ENCODE results near the gene MYLIP.

Gene MYLIP

GRCh38 chr6:16108419-16108818 lies 20.5 kb upstream of the MYLIP start:
- no peaks in the 10 kb centered on the region for H3K36me3 ChIP-seq (ENCODE audit: insufficient read depth, low read length)
- H3K4me1 ChIP-seq (ENCODE audit: insufficient read depth, low read length, poor library complexity, severe bottlenecking): peaks cover 5% of the 10 kb centered on the region
- no peak for TF ChIP-seq EZH2phosphoT487 (IDR thresholded peaks at IDR 0.05; ENCODE audit: borderline replicate concordance)
- no peak for TF ChIP-seq CTCF (conservative IDR thresholded peaks at IDR 0.05; ENCODE audit: low read length)
- H3K4me2 ChIP-seq (ENCODE audit: low read depth, low read length, poor library complexity, severe bottlenecking): no peak overlapping the region
- no peaks in the 10 kb centered on the region for H3K79me2 ChIP-seq (ENCODE audit: insufficient read depth, low read length)
- no peaks in the 10 kb centered on the region for H3F3A ChIP-seq (ENCODE audit: low read depth)
- H3K9ac ChIP-seq (ENCODE audit: low read depth, low read length, poor library complexity, severe bottlenecking): no peak overlapping the region
- no peaks in the 10 kb centered on the region for H3K9me2 ChIP-seq (replicated peaks; ENCODE audit: low read depth, low read length)
- no peaks in the 10 kb centered on the region for H4K20me1 ChIP-seq (ENCODE audit: insufficient read depth, low read length, poor library complexity, severe bottlenecking)
- H2AFZ ChIP-seq (ENCODE audit: low read length): no peak overlapping the region
- H3K4me3 ChIP-seq (ENCODE audit: low read length, poor library complexity, severe bottlenecking): no peak overlapping the region
- H3K27me3 ChIP-seq (ENCODE audit: insufficient read depth, low read length, poor library complexity, severe bottlenecking): no peaks in the 10 kb centered on the region
- no peaks in the 10 kb centered on the region for H3K9me3 ChIP-seq (ENCODE audit: insufficient read depth, low read depth, low read length)

- no peaks in the 10 kb centered on the region for H3K9me2 ChIP-seq (replicated peaks; ENCODE audit: low read depth, low read length)
Measured at GRCh38 chr6:16108921-16109658, 19.8 kb upstream of the MYLIP start.

GRCh38 chr6:16109659-16110305 lies 19.1 kb upstream of the MYLIP start:
- H3K9ac ChIP-seq (ENCODE audit: low read depth, low read length, poor library complexity, severe bottlenecking): no peak overlapping the region

More at GRCh38 chr6:16108921-16109658, 19.8 kb upstream of the MYLIP start:
- Histone ChIP-seq H3K4me1 (ENCODE audit: insufficient read depth, low read length, poor library complexity, severe bottlenecking) (peaks cover 5% of the 10 kb centered on the region), H3K36me3 (ENCODE audit: insufficient read depth, low read length) (no peaks in the 10 kb centered on the region), H3K4me3 (ENCODE audit: low read length, poor library complexity, severe bottlenecking) (no peak overlapping the region), H3K27me3 (ENCODE audit: insufficient read depth, low read length, poor library complexity, severe bottlenecking) (no peaks in the 10 kb centered on the region), H3F3A (ENCODE audit: low read depth) (no peaks in the 10 kb centered on the region), H2AFZ (ENCODE audit: low read length) (no peak overlapping the region), H3K79me2 (ENCODE audit: insufficient read depth, low read length) (no peaks in the 10 kb centered on the region), H4K20me1 (ENCODE audit: insufficient read depth, low read length, poor library complexity, severe bottlenecking) (no peaks in the 10 kb centered on the region), H3K4me2 (ENCODE audit: low read depth, low read length, poor library complexity, severe bottlenecking) (no peak overlapping the region), H3K9me3 (ENCODE audit: insufficient read depth, low read depth, low read length) (no peaks in the 10 kb centered on the region), H3K9ac (ENCODE audit: low read depth, low read length, poor library complexity, severe bottlenecking) (no peak overlapping the region)
- TF ChIP-seq CTCF (conservative IDR thresholded peaks at IDR 0.05; ENCODE audit: low read length) (no peak), EZH2phosphoT487 (IDR thresholded peaks at IDR 0.05; ENCODE audit: borderline replicate concordance) (no peak)

More at GRCh38 chr6:16109659-16110305, 19.1 kb upstream of the MYLIP start:
- Histone ChIP-seq H3F3A (ENCODE audit: low read depth) (no peaks in the 10 kb centered on the region), H3K9me3 (ENCODE audit: insufficient read depth, low read depth, low read length) (no peaks in the 10 kb centered on the region), H3K4me1 (ENCODE audit: insufficient read depth, low read length, poor library complexity, severe bottlenecking) (peaks cover 5% of the 10 kb centered on the region), H3K36me3 (ENCODE audit: insufficient read depth, low read length) (no peaks in the 10 kb centered on the region), H4K20me1 (ENCODE audit: insufficient read depth, low read length, poor library complexity, severe bottlenecking) (no peaks in the 10 kb centered on the region), H3K79me2 (ENCODE audit: insufficient read depth, low read length) (no peaks in the 10 kb centered on the region), H3K27me3 (ENCODE audit: insufficient read depth, low read length, poor library complexity, severe bottlenecking) (no peaks in the 10 kb centered on the region), H3K4me2 (ENCODE audit: low read depth, low read length, poor library complexity, severe bottlenecking) (no peak overlapping the region), H2AFZ (ENCODE audit: low read length) (no peak overlapping the region), H3K4me3 (ENCODE audit: low read length, poor library complexity, severe bottlenecking) (no peak overlapping the region), H3K9me2 (replicated peaks; ENCODE audit: low read depth, low read length) (no peaks in the 10 kb centered on the region)
- TF ChIP-seq EZH2phosphoT487 (IDR thresholded peaks at IDR 0.05; ENCODE audit: borderline replicate concordance): no peak
- TF ChIP-seq CTCF (conservative IDR thresholded peaks at IDR 0.05; ENCODE audit: low read length): no peak

Data from Loucy (cell line).